Neural progenitor cell (in vitro differentiated cells): ENCODE measurements around the gene ZKSCAN5.

Source experiments
- EZH2 ChIP-seq: fragments of 200-600 bp; sonication (generic); IDR thresholded peaks from 2 replicates; pipeline ENCODE4 v1.6.1; 2017; ENCODE audit warnings: antibody characterized with exemption, mild to moderate bottlenecking, moderate library complexity
- EZH2phosphoT487 ChIP-seq: fragments of 200-600 bp; sonication (generic); IDR thresholded peaks from 2 replicates; pipeline ENCODE4 v1.6.1; 2017; ENCODE audit warnings: antibody characterized with exemption
- TF ChIP-seq, protein P1 (sequence below): fragments of 200-600 bp; sonication (generic); IDR thresholded peaks from 2 replicates; pipeline ENCODE4 v1.5.1; 2017; ENCODE audit warnings: antibody characterized with exemption, mild to moderate bottlenecking

DNA sequence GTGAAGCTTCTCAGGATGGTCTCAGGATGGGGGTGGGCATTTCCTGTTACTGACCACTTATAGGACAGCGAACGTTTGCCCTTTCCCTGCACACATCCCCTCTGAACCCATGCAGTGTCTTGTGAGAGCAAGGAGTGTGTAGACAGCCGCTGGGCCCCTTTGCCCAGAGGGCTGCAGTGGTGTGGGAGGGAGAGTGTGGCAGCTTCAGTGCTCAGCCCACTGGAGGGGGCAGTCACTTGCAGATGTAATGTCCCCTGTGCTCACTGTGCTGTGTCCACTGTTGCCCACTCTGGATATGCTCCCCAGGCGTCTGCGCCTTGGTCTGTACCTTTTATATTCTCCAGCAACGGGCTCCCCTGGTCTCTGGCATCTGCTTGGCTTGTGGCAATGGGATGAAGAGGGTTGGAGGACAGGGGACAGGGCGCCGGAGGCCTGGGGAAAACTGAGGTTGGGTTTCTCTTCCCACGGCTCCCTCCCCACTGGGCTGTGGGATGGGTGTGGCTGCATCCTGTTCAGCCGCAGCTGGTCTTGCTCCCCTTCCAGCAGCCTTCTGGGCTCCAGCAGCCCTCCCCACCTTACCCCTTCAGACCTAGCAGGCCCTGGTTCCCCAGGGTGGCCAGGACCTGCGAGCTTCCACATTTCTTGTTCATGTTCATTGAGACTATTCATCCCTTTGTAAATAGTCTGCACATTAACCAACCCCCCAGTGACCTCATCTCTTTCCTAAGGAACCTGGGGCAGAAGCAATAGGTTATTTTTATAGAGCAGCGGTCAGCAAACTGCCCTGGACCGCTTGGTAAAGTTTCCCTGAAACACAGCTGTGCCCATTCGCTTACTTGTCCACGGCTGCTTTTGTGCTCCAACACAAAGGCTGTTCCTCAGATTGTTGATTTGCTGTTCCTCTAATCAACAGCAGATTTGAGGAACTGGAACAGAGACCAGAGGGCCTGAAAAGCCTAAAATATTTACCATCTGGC is 25.7 kb upstream of the ZKSCAN5 start:
- TF ChIP-seq, protein P1, sequence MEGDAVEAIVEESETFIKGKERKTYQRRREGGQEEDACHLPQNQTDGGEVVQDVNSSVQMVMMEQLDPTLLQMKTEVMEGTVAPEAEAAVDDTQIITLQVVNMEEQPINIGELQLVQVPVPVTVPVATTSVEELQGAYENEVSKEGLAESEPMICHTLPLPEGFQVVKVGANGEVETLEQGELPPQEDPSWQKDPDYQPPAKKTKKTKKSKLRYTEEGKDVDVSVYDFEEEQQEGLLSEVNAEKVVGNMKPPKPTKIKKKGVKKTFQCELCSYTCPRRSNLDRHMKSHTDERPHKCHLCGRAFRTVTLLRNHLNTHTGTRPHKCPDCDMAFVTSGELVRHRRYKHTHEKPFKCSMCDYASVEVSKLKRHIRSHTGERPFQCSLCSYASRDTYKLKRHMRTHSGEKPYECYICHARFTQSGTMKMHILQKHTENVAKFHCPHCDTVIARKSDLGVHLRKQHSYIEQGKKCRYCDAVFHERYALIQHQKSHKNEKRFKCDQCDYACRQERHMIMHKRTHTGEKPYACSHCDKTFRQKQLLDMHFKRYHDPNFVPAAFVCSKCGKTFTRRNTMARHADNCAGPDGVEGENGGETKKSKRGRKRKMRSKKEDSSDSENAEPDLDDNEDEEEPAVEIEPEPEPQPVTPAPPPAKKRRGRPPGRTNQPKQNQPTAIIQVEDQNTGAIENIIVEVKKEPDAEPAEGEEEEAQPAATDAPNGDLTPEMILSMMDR, result no peak
- TF ChIP-seq EZH2 (no peak), EZH2phosphoT487 (no peak)
